Loucy (cell line): Measurements from ENCODE around the gene TMEM132D.

Experiments
- H2AFZ ChIP-seq: fragments of 200-600 bp; sonication (generic); 2 replicates; pipeline ENCODE4 v1.6.0; 2016; ENCODE audit warnings: antibody characterized with exemption, mild to moderate bottlenecking, low read length, moderate library complexity
- H3F3A ChIP-seq: fragments of 200-600 bp; 2 replicates; pipeline ENCODE4 v1.6.0; 2016; ENCODE audit warnings: antibody characterized with exemption, low read depth, mild to moderate bottlenecking
- H3K27me3 ChIP-seq: fragments of 200-600 bp; sonication (generic); 2 replicates; pipeline ENCODE4 v1.6.1; 2014; ENCODE audit warnings: low read length, mild to moderate bottlenecking; ENCODE audit not compliant: insufficient read depth, poor library complexity, severe bottlenecking
- H3K36me3 ChIP-seq: fragments of 200-600 bp; sonication (generic); 2 replicates; pipeline ENCODE4 v1.6.1; 2016; ENCODE audit warnings: low read length; ENCODE audit not compliant: insufficient read depth
- H3K4me1 ChIP-seq: fragments of 200-600 bp; sonication (generic); 2 replicates; pipeline ENCODE4 v1.5.1; 2014; ENCODE audit warnings: low read length, mild to moderate bottlenecking; ENCODE audit not compliant: insufficient read depth, poor library complexity, severe bottlenecking
- H3K4me2 ChIP-seq: fragments of 200-600 bp; sonication (generic); 2 replicates; pipeline ENCODE4 v1.6.0; 2014; ENCODE audit warnings: antibody characterized with exemption, low read length, low read depth, mild to moderate bottlenecking; ENCODE audit not compliant: poor library complexity, severe bottlenecking
- H3K4me3 ChIP-seq: fragments of 200-600 bp; sonication (generic); 2 replicates; pipeline ENCODE4 v1.5.1; 2014; ENCODE audit warnings: low read length, mild to moderate bottlenecking, mixed read lengths; ENCODE audit not compliant: poor library complexity, severe bottlenecking
- H3K79me2 ChIP-seq: fragments of 200-600 bp; sonication (generic); 2 replicates; pipeline ENCODE4 v1.6.1; 2014; ENCODE audit warnings: low read length; ENCODE audit not compliant: insufficient read depth
- H3K9ac ChIP-seq: fragments of 200-600 bp; sonication (generic); 2 replicates; pipeline ENCODE4 v1.6.0; 2014; ENCODE audit warnings: mild to moderate bottlenecking, low read depth, low read length, moderate library complexity; ENCODE audit not compliant: poor library complexity, severe bottlenecking
- H3K9me2 ChIP-seq: fragments of 200-600 bp; sonication (generic); replicated peaks from 2 replicates; pipeline ENCODE4 v1.6.1; 2016; ENCODE audit warnings: low read depth, low read length, mixed read lengths
- H3K9me3 ChIP-seq: fragments of 200-600 bp; sonication (generic); 2 replicates; pipeline ENCODE4 v1.6.1; 2014; ENCODE audit warnings: mild to moderate bottlenecking, antibody characterized with exemption, low read length, low read depth; ENCODE audit not compliant: insufficient read depth
- H4K20me1 ChIP-seq: fragments of 200-600 bp; sonication (generic); 2 replicates; pipeline ENCODE4 v1.6.0; 2014; ENCODE audit warnings: antibody characterized with exemption, low read length, mild to moderate bottlenecking; ENCODE audit not compliant: insufficient read depth, poor library complexity, severe bottlenecking
- EZH2phosphoT487 ChIP-seq: fragments of 200-600 bp; IDR thresholded peaks from 2 replicates; pipeline ENCODE4 v1.6.1; 2018; ENCODE audit warnings: antibody characterized with exemption, mild to moderate bottlenecking, moderate library complexity, borderline replicate concordance
- TF ChIP-seq, protein P1 (sequence below): fragments of 200-600 bp; sonication (generic); conservative IDR thresholded peaks from 2 replicates; pipeline ENCODE4 v1.5.1; 2014; ENCODE audit warnings: mild to moderate bottlenecking, antibody characterized with exemption, low read length

Gene TMEM132D

DNA sequence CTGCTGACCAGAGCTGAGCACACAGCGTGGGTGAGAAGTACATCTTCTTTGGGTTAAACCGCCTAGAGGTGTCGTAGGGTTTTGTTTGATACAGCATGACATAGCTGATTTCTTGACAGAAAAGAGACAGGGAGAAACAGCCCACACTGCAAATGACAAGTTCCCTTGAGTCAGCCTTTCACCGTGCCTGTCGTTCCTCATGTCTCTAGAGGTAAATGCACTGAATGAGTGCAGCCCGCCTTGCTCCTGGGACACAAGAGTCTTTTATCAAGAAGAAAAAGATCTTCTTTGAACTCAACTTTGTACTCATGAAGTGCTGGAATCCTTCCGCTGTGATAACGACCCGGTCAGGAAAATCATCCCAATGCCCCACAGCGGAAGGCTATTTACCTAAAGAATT lies 77.6 kb downstream of the TMEM132D start:
- H4K20me1 ChIP-seq: no peaks in the 10 kb centered on the region
- TF ChIP-seq, protein P1, sequence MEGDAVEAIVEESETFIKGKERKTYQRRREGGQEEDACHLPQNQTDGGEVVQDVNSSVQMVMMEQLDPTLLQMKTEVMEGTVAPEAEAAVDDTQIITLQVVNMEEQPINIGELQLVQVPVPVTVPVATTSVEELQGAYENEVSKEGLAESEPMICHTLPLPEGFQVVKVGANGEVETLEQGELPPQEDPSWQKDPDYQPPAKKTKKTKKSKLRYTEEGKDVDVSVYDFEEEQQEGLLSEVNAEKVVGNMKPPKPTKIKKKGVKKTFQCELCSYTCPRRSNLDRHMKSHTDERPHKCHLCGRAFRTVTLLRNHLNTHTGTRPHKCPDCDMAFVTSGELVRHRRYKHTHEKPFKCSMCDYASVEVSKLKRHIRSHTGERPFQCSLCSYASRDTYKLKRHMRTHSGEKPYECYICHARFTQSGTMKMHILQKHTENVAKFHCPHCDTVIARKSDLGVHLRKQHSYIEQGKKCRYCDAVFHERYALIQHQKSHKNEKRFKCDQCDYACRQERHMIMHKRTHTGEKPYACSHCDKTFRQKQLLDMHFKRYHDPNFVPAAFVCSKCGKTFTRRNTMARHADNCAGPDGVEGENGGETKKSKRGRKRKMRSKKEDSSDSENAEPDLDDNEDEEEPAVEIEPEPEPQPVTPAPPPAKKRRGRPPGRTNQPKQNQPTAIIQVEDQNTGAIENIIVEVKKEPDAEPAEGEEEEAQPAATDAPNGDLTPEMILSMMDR: no peak
- TF ChIP-seq EZH2phosphoT487: no peak
- H3F3A ChIP-seq: no peaks in the 10 kb centered on the region
- H3K36me3 ChIP-seq: no peaks in the 10 kb centered on the region
- no peaks in the 10 kb centered on the region for H3K9me2 ChIP-seq
- no peak overlapping the region for H3K4me2 ChIP-seq
- no peaks in the 10 kb centered on the region for H3K27me3 ChIP-seq
- H2AFZ ChIP-seq: no peak overlapping the region
- H3K79me2 ChIP-seq: no peaks in the 10 kb centered on the region
- no peaks in the 10 kb centered on the region for H3K4me1 ChIP-seq
- H3K9me3 ChIP-seq: no peaks in the 10 kb centered on the region; the same call in 1 of the 2 replicates
- H3K4me3 ChIP-seq: no peak overlapping the region
- no peak overlapping the region for H3K9ac ChIP-seq

DNA sequence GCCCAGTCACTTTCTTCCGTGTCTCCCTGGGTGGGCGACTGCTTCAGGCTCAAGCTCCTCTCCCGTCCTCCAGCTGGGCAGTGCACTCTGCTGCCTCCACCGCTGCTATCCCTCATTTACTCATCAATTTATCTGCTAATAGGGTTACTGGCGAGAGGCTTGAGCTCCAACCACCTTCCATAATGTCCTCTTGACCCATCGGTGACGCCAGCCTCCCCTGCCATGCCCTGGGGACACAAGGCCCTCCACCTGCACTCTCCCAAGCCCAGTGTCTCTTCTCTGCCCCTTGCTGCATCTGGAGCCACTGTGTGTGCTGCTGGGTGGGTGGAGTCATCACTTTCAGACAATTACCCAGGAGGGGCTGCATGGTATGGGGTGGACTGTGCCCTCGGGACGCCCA lies 78.5 kb downstream of the TMEM132D start:
- H3K9me2 ChIP-seq: no peaks in the 10 kb centered on the region
- H3F3A ChIP-seq: no peaks in the 10 kb centered on the region
- no peaks in the 10 kb centered on the region; the same call in 1 of the 2 replicates for H3K9me3 ChIP-seq
- H3K4me1 ChIP-seq: no peaks in the 10 kb centered on the region
- H2AFZ ChIP-seq: no peak overlapping the region
- H3K79me2 ChIP-seq: no peaks in the 10 kb centered on the region
- H3K4me3 ChIP-seq: no peak overlapping the region
- no peak for TF ChIP-seq EZH2phosphoT487
- TF ChIP-seq, protein P1: no peak
- H3K27me3 ChIP-seq: no peaks in the 10 kb centered on the region
- H4K20me1 ChIP-seq: no peaks in the 10 kb centered on the region
- no peaks in the 10 kb centered on the region for H3K36me3 ChIP-seq
- no peak overlapping the region for H3K4me2 ChIP-seq
- no peak overlapping the region for H3K9ac ChIP-seq

DNA sequence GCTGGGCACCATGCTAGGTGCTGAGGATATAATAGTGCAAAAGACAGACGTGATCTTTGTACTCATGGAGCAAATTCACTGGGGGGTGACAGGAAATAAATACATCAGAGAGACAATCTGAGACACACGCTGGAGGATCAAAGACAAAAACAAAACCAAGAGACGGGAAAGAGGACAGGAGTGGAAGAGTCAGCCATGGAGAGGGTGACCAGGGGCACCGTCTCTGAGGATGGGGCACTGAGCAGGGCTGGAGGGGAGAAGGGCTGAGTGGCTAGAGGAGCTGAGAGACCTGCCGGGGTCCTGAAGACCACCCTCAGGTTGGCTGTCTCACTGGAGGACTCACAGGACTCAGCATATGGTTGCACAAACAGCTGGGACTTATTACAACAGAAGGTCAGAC lies 81.9 kb downstream of the TMEM132D start:
- H3F3A ChIP-seq: no peaks in the 10 kb centered on the region
- TF ChIP-seq, protein P1: no peak
- no peak for TF ChIP-seq EZH2phosphoT487
- H2AFZ ChIP-seq: no peak overlapping the region
- no peaks in the 10 kb centered on the region for H3K79me2 ChIP-seq
- H3K4me3 ChIP-seq: no peak overlapping the region
- H3K4me1 ChIP-seq: no peaks in the 10 kb centered on the region
- H3K9me3 ChIP-seq: no peaks in the 10 kb centered on the region; the same call in 1 of the 2 replicates
- no peak overlapping the region for H3K4me2 ChIP-seq
- no peaks in the 10 kb centered on the region for H4K20me1 ChIP-seq
- H3K27me3 ChIP-seq: no peaks in the 10 kb centered on the region
- no peak overlapping the region for H3K9ac ChIP-seq
- no peaks in the 10 kb centered on the region for H3K36me3 ChIP-seq
- no peaks in the 10 kb centered on the region for H3K9me2 ChIP-seq
